NCI-H2029 treated with DMSO at 0.1 percent for 48 hours (cell line): ENCODE data around the gene NEK4.
"Not testable (repeated sequence)": the region's sequence is repeated elsewhere in the genome, so short reads cannot be mapped to it uniquely, and the experiment has no call there.

ENCODE experiments used
- DNase-seq: peaks from one replicate; lab custom pipeline; 2025; lab: John Stamatoyannopoulos, UW

NEK4 gene

DNA sequence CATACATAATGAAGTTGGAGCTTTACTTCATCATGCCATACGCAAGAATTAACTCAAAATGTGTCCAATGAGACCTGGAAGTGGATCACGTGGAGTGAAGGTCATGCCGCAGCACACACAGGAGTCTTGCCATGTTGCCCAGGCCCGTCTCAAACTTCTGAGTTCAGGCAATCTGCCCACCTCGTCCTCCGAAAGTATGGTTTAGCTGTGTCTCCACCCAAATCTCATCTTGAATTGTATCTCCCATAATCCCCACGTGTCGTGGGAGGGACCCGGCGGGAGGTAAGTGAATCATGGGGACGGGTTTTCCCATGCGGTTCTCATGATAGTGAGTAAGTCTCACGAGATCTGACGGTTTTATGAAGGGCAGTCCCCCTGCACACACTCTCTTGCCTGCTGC is 39.1 kb downstream of the NEK4 start:
- DNase-seq, result no peak

DNA sequence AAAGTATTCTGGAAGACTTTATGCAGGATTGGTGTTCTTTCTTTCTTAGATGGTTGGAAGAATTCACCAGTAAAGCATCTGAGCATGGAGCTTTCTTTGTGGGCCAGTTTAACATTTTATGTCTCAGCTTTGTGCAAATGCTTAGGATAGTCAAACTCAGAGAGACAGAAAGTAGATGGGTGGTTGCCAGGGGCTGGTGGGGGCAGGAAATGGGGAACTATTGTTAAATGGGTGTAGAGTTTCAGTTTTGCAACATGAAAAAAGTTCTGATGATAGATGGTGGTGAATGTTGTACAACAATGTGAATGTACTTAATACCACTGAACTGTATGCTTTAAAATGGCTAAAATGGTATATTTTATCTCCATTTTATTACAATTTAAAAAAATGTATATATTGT is 40.1 kb downstream of the NEK4 start:
- DNase-seq, result no peak

DNA sequence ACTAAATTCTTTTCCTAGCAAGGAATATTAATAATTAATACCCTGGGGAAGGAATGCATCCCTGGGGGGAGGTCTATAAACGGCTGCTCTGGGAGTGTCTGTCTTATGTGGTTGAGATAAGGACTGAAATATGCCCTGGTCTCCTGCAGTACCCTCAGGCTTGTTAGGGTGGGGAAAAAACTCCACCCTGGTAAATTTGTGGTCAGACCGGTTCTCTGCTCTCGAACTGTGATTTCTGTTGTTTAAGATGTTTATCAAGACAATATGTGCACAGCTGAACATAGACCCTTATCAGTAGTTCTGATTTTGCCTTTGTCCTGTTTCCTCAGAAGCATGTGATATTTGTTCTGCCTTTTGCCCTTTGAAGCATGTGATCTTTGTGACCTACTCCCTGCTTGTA is 42.0 kb downstream of the NEK4 start:
- not testable (repeated sequence) for DNase-seq

DNA sequence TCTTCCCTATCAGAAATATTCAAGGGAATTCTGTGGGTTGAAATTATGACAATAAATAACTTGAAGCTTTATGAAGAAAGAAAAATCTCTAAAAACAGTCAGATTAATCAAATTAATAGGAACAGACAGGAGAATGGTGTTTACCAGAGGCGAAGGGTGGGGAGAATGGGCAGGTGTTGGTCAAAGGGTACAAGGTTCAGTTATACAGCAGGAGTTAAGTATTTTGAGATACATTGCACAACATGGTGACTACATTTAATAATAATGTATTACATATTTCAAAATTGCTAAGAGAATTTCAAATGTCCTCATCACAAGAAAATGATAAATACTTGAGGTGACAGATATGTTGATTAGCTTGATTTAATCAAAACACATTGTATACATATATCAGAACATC is 46.2 kb downstream of the NEK4 start:
- DNase-seq, result no peak

DNA sequence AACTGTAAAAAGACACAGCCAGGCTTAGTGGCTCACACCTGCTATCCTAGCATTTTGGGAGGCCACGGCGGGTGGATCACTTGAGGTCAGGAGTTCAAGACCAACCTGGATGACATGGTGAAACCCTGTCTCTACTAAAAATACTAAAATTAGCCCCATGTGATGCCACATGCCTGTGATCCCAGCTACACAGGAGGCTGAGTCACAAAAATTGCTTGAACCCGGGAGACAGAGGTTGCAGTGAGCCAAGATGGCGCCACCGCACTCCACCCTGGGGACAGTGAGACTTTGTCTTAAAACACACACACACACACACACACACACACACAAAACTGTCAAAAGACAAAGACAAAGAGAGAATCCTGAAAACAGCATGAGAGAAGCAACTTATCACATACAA is 46.8 kb downstream of the NEK4 start:
- no peak for DNase-seq

DNA sequence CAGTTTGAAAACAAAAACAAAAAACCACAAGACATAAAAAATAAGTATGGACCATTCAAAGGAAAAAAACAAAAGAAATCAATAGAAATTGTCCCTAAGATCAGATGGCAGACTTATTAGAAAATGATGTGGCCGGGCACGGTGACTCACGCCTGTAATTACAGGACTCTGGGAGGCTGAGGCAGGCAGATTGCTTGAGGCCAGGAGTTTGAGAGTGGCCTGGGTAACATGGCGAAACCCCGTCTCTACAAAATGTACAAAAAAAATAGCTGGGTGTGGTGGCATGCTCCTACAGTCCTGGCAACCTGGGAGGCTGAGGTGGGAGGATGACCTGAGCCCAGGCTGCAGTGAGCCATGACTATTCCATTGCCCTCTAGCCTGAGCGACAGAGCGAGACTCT is 48.2 kb downstream of the NEK4 start:
- DNase-seq, result no peak

DNA sequence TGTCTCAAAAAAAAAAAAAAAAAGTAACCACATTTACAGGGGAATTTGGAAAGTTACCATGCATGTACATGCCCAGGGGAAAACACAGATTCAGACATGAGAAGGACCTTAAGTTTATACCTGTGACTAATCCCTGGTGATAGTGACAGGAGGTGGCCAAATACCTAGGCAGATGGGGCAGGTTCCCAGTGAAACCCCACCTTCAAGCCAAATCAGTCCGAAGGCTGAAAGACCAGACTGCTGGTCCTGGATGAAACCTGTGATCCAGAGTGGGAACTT is 49.1 kb downstream of the NEK4 start:
- no peak for DNase-seq

DNA sequence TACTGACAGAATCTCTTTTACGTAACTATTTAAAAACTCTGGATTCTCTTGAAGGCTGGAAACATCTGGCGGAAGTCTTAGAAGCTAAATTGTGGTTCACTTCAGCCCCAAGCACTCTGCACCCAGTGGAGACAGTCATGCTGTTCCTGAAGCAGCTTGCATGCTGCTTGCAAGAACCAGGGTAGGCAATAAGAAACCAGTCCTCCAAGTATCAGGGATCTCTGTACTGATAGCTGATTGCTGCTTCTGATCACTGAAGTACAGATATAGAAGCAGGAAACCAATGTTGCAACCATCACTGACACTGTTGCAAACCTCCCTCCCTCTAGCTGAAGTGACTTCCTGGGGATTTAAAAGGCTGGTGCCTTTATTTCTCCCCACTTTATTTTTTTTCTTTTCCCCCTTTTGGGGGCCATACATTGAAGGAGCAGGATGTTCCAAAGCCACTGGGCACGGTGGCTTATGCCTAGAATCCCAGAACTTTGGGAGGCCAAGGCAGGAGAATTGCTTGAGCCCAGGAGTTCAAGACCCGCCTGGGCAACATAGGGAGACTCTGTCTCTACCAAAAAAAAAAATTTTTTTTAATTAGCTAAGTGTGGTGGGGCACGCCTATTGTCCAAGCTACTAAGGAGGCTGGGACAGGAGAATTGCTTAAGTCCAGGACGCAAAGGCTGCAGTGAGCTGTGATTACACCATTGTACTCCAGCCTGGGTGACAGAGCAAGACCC is 49.6 kb downstream of the NEK4 start:
- no peak for DNase-seq

DNA sequence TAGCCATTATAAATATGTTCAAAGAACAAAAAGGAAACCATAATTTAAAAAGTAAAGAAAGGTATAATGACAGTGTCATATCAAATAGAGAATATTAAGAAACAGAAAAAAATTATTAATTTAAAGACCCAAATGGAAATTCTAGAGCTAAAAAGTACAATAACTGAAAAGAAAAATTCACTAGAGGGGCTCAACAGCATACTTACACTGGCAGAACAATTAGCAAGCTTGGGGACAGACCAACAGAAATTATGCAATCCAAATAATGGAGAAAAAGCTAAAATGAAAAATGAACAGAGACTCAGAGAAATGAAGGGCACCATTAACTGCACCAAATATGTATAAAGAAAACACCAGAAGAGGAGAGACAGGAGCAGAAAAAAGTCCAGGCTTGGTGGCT is 51.1 kb downstream of the NEK4 start:
- no peak for DNase-seq

DNA sequence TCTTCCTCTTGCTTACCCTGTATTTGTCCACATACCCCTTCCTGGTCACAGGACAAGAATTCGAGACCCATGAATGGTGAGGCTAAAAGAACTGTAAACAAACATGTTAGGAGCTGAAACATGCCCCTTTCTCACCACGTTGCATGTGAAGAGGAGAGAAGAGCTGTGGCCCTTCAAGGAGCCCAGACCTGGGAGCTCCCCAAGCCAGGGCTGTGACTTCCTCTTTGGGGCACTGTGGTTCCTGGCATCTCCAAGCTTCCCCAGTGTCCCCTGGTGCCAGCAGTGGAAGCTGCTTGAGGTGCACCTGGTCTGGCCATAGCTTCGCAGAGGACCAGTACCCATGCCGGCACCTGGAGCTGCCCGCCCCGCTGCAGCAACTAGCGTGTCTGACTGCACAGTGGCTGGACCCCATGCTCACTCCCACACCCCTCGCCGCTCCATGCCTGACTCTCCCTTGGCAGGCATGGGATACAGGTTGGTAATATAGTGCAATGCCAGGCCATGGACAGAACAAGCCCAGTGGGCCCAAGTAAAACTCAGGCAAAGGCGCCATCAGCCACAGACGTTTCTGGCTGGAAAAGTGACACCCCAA is 54.9 kb downstream of the NEK4 start:
- no peak for DNase-seq

DNA sequence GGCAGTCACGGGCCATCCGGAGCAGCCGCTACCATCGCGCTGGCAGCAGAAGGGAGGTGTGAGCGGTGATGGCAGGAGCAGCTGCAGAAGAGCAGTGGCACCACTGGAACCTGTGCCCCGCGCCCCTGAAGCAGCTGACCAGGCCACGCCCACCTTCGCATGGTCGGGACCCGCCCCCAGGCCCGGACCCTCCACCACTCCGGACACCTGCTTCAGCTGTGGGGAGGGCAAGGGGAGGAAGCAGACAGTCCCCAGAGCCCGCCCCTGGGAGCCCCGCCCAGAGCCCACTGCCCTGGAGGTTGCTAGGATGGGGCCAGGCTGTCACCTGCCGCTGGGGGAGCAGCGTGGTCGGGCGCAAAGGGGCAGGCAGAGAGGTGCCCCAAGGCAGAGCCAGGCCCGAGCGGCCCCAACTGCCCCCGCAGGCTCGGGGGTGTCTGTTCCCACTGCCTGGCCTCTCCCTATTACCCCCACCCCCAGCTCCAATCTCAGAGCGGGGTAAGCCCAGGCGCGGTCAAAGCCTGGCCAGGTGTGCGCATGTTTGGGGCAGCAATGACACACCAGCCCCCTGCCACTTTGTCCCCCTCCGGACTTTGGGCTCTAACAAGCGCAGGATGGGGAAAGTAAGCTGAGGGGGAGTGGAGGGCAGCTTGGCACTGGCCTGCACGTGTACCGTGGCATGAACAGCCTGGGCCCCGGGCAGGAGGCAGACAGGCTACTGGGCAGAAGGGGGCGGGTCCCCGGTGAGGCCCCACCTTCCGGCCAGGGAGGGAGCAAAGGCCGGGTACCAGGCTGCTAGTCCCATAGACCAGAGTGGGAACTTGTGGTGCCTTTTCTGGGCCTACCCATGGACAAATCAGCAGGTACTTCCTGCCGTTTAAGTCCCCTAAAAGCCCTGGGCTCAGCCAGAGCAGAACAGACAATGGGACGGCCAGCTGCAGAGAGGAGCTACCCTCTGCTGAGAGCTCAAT is 56.1 kb downstream of the NEK4 start:
- DNase-seq, result no peak

DNA sequence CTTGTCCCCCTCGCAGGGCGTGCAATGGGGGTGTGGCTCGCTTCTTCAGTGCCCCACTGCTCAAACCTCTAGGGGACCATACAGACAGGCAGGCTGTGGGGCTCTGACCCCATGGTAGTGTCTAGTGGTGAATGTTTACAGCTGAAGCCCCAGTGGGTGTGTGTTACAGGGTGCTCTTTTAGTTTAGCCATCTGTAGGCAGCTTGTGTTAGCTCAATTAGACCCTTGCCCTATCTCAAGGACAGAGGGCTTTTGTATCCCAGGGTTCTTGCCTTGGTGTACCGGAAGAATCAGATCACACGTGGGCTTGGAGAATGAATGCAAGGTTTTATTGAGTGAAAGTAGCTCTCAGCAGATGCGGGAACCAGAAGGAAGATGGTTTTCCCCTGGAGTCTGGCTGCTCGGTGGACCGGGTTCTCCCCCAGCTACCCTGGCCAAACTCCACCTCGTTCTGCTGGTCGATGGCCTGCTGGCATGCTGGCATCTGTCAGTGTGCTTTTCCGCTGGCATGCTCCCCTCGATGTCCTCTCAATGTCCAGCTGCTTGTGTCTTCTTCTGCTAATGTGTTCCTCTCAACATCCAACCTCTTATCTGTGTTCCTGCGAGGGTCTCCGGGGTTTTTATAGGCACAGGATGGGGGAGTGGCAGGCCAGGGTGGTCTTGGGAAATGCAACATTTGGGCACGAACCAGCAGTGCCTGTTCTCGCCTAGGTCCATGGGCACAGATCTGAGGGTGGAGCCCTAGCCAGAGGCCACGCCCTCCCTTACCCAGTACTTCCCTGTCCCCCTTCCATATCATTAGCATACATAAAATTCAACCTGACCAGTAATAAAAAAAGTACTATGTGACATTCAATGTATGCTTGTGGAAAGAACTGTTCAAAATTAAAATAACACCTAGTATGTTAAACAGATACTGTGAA is 58.2 kb downstream of the NEK4 start:
- no peak for DNase-seq

DNA sequence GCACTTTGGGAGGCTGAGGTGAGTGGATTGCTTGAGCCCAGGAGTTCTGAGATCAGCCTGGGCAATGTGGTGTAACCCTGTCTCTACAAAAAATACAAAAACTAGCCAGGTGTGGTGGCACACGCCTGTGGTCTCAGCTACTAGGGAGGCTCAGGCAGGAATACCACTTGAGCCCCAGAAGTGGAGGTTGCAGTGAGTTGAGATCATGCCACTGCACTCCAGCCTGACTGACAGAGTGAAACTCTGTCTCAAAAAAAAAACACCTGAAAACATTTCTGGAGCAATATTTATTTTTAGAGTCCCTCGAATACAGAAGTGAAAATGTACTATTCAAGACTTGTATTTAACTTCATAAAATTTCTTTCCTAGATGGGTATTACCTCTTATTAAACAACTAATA is 60.2 kb downstream of the NEK4 start:
- no peak for DNase-seq

DNA sequence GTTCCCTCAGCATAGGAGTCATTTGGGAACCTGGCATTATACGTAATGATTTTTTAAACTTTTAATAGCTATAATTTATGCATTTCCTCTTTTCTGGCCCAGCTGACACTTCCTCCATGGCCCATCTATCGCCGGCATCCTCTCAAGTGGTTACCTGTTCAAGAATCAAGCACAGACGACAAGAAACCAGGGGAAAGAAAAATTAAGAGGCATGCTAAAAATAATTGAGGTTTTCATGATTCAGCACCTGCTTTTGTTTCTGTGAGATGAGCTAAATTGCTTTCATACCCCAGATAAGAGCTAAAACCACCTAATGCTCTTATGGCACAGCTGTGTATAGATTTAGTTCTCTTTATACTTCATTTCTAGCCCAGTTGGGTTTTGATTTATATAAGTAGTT is 63.2 kb downstream of the NEK4 start:
- DNase-seq, result no peak

DNA sequence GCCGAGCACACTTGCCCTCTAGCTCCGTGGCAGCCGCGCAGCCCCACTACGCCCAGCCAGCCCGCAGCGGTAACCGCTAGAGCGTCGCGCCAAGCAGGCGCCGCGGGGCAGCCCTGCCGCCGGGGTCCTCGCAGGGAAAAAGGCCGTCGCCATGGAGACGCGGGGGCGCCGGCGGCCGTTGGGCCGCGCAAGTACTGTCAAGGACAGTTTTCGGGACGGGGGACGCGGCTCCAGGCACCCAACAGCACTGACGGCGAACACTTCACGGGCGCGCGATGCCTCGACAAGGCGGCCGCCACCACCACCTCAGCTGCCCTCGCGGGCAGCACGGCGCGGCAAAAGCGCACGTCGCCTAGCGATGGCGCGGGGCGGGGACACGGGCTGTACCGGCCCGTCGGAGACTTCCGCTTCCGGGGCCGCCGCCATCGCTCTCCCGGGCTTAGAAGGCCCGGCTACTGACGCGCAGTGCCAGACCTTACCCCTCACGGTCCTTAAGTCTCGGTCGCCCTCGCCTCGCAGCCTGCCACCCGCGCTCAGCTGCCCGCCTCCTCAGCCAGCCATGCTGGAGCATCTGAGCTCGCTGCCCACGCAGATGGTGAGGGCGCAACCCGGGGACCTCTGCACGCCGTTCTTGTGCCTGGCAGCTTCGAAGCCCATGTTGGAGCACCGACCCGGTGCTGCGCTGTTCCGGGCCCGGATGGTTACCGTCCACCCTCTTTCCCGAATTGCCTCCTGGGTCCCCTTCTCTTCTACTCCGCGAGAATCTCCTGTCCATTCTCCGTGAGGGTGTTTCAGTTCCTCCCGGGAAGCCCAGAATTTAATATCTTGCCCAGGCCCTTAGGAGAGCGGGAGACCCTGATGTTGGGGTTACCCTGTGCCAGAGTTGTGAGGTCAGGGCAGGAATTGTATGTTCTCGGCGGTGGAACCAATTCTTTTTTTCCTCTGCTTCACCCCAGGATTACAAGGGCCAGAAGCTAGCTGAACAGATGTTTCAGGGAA is 64.8 kb downstream of the NEK4 start, which contains the start of the genes GLT8D1 and SPCS1:
TSS of gene GLT8D1 (minus strand) at position 104 of the 999 bp plus-strand sequence. CDS start 5,331 bp downstream, outside the sequence.
TSS of gene SPCS1 (plus strand) at position 419 of the 999 bp plus-strand sequence. CDS start at position 560, 141 bp downstream.
- DNase-seq, result peak; percentile 24

DNA sequence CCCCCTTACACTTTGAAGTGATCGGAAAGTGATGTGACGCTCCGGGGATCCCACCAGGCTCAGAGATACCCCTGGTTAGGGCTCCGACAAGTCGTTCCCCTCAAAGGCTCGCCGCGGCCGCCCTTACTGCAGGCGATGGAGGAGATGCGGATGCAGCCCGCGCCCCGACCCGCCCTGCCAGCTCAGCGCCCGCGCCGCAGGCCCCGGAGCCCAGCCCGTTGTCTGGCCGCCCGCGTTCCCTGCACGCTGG is 65.4 kb downstream of the NEK4 start:
- no peak for DNase-seq

DNA sequence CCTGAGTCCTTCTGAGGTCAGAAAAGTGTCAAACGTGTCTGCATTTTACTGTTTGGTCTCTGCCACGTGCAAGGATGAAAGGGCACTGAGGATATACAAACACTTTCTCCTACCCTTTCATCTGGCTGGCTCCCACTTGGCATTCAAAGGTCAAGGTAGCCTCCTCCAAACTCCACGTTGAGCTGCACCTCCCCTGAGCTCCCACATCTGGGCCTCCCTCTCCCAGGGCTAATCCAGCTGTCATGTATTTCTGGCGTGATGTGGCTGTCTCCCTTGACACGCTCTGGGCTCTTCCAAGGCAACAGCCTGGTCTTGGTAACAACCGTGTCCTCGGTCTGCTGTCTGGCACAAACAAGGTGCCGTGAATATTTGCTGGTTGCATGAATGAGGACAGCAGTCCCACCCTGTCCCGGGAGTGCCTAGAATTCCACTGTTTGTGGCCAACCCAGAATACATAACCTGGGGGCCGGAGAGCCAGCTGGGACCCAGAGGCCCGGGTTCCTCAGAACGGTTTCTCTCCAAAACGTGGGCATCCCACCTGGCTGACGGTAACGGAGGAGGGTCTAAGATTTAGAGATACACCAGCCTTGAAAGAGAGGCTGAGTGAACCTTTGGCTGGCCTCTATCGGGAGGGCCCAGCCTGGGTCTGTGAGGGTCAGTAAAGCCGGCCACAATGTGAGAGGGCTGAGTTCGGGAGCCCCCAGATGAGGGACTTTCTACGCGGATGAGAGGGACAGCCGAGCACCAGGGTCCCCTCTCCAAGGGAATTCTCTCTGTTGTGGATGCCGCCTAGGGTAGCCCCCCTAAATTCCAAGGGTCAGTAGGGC is 65.9 kb downstream of the NEK4 start:
- DNase-seq, result no peak

DNA sequence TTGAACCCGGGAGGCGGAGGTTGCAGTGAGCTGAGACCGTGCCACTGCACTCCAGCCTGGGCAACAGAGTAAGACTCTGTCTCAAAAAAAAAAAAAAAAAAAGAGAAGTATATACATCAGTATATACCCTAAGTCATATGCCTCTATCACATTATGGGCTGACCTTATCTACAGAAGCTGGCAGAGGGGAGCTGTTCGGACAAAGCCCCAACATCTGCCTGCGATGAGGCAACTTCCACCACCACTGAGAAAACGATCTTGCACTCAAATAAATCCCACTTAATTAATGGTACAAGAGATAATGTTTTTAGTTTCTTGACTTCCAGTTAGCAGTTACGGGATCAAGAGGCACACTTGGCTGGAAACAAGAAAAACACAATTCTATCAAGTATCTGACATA is 67.4 kb downstream of the NEK4 start:
- DNase-seq, result no peak

DNA sequence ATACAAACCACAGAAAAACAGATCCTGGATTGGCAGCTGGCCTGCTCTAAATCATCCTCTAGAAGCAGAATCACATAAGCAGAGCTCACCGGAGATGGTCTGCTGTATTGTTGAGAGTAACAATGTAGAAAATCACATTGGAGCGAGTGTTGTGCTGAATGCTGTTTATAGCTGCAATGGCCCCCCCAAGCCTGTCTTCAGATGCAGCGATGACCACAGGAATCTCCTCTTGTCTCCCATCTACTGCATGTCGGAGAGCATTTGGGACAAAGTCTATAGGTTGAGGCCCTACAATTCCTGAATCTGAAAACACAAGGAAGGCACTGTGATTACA is 73.1 kb downstream of the NEK4 start:
- no peak for DNase-seq
